Liver (tissue), 9 donors: ENCODE results near the gene PCYT1A. TPM values are rescaled to one million over a fixed set of nuclear protein-coding genes. Genes with fewer than 3 reads are reported as not detected.

Experiments
- DNase-seq: peaks from one replicate; pipeline ENCODE4 v3.0.0-alpha.2; 2017; ENCODE audit warnings: low spot score
- H3K27ac ChIP-seq, 2 donors: one replicate each; pipeline ENCODE4 v1.7.0; 2013; ENCODE audit warnings: inconsistent platforms in 2 of 2, low read length in 2 of 2, control low read depth in 1 of 2, low read depth in 1 of 2, mild to moderate bottlenecking in 1 of 2
- H3K27me3 ChIP-seq, 4 donors: one replicate each; pipeline versions ENCODE4 v1.6.1 to v1.7.0; 2013; ENCODE audit warnings: low read length in 3 of 4, inconsistent platforms in 1 of 4, mild to moderate bottlenecking in 1 of 4, moderate library complexity in 1 of 4; ENCODE audit not compliant: control insufficient read depth in 4 of 4, insufficient read depth in 4 of 4
- H3K36me3 ChIP-seq, 4 donors: one replicate each; pipeline versions ENCODE4 v1.6.1 to v1.7.0; 2013; ENCODE audit warnings: low read length in 3 of 4, mild to moderate bottlenecking in 3 of 4, low read depth in 1 of 4, moderate library complexity in 1 of 4; ENCODE audit not compliant: control insufficient read depth in 4 of 4, insufficient read depth in 3 of 4
- H3K4me1 ChIP-seq, 4 donors: one replicate each; pipeline versions ENCODE4 v1.6.1 to v1.7.0; 2013; ENCODE audit warnings: low read length in 3 of 4, mild to moderate bottlenecking in 3 of 4, moderate library complexity in 1 of 4; ENCODE audit not compliant: control insufficient read depth in 4 of 4, insufficient read depth in 4 of 4
- H3K4me3 ChIP-seq, 3 donors: one replicate each; pipeline versions ENCODE4 v1.6.1 to v1.7.0; 2013; ENCODE audit warnings: low read length in 3 of 3, control low read depth in 1 of 3, low read depth in 1 of 3, mild to moderate bottlenecking in 1 of 3
- H3K9ac ChIP-seq, 2 donors: one replicate each; pipeline ENCODE4 v1.7.0; 2013; ENCODE audit warnings: low read length in 2 of 2, mild to moderate bottlenecking in 2 of 2, moderate library complexity in 2 of 2, control low read depth in 1 of 2, low read depth in 1 of 2
- H3K9me3 ChIP-seq, 4 donors: one replicate each; pipeline versions ENCODE4 v1.6.1 to v1.7.0; 2013; ENCODE audit warnings: low read length in 3 of 4; ENCODE audit not compliant: control insufficient read depth in 4 of 4
- CTCF ChIP-seq: fragments of 150-350 bp; IDR thresholded peaks from 2 replicates; pipeline ENCODE4 v1.5.1; 2017; ENCODE audit warnings: improper control_type of control experiment, low read depth, low read length; ENCODE audit not compliant: missing input control
- EGR1 ChIP-seq, 2 donors: IDR thresholded peaks; 2 replicates each; pipeline ENCODE4 v1.6.1; 2016 to 2018; ENCODE audit warnings: antibody characterized with exemption in 2 of 2, low read depth in 2 of 2
- FOXA1 ChIP-seq: IDR thresholded peaks from 2 replicates; pipeline ENCODE4 v1.6.1; 2016; ENCODE audit warnings: antibody characterized with exemption
- FOXA2 ChIP-seq: IDR thresholded peaks from 2 replicates; pipeline ENCODE4 v1.6.1; 2016; ENCODE audit warnings: antibody characterized with exemption
- GABPA ChIP-seq, 2 donors: IDR thresholded peaks in 1 of 2; conservative IDR thresholded peaks in 1 of 2; 2 replicates each; pipeline ENCODE4 v1.6.1; 2016; ENCODE audit warnings: antibody characterized with exemption in 2 of 2, mild to moderate bottlenecking in 1 of 2, moderate library complexity in 1 of 2
- HNF4A ChIP-seq, 2 donors: conservative IDR thresholded peaks; 2 replicates each; pipeline ENCODE4 v1.6.1; 2016; ENCODE audit warnings: antibody characterized with exemption in 2 of 2, mild to moderate bottlenecking in 2 of 2
- HNF4G ChIP-seq: IDR thresholded peaks from 2 replicates; pipeline ENCODE4 v1.6.1; 2016; ENCODE audit warnings: antibody characterized with exemption
- JUND ChIP-seq, 2 donors: IDR thresholded peaks; 2 replicates each; pipeline ENCODE4 v1.6.1; 2016; ENCODE audit warnings: antibody characterized with exemption in 2 of 2
- MAX ChIP-seq: IDR thresholded peaks from 2 replicates; pipeline ENCODE4 v1.6.1; 2016; ENCODE audit warnings: antibody characterized with exemption
- NR2F2 ChIP-seq: IDR thresholded peaks from 2 replicates; pipeline ENCODE4 v1.6.1; 2016; ENCODE audit warnings: antibody characterized with exemption
- RAD21 ChIP-seq, 2 donors: IDR thresholded peaks; 2 replicates each; pipeline ENCODE4 v1.6.1; 2016; ENCODE audit warnings: antibody characterized with exemption in 2 of 2, mild to moderate bottlenecking in 2 of 2
- REST ChIP-seq: IDR thresholded peaks from 2 replicates; pipeline ENCODE4 v1.6.1; 2016; ENCODE audit warnings: antibody characterized with exemption, mild to moderate bottlenecking
- RXRA ChIP-seq, 2 donors: IDR thresholded peaks; 2 replicates each; pipeline ENCODE4 v1.6.1; 2017 to 2018; ENCODE audit warnings: antibody characterized with exemption in 2 of 2, mild to moderate bottlenecking in 1 of 2
- SP1 ChIP-seq: IDR thresholded peaks from 2 replicates; pipeline ENCODE4 v1.6.1; 2018; ENCODE audit warnings: antibody characterized with exemption, mild to moderate bottlenecking
- TAF1 ChIP-seq: conservative IDR thresholded peaks from 2 replicates; pipeline ENCODE4 v1.6.1; 2016; ENCODE audit warnings: antibody characterized with exemption, mild to moderate bottlenecking
- YY1 ChIP-seq: IDR thresholded peaks from 2 replicates; pipeline ENCODE4 v1.6.1; 2016; ENCODE audit warnings: antibody characterized with exemption, mild to moderate bottlenecking
- ZBTB33 ChIP-seq: IDR thresholded peaks from 2 replicates; pipeline ENCODE4 v1.6.1; 2016; ENCODE audit warnings: antibody characterized with exemption
- WGBS: extraction: QIAGEN DNeasy Blood & Tissue Kit; methylation state at CpG from one replicate; pipeline ENCODE4 v1.1.7; 2013; 5-methylcytosine and 5-hydroxymethylcytosine counted together
- polyA plus RNA-seq, 2 donors: library from polyadenylated mRNA; stranded (reverse) in 1 of 2; unstranded in 1 of 2; fragments of 200-250 nt in 1 of 2; fragments of >200 nt in 1 of 2; fragmentation: Nextera tagmentation in 1 of 2; extraction: Ambion mirVana in 1 of 2; gene quantifications; one replicate each; pipeline versions ENCODE4 v1.2.1 to v1.2.3, GENCODE V29; 2013 to 2015
- total RNA-seq, 2 donors: library from RNA; depleted of rRNA; stranded (reverse); fragments of >200 nt; gene quantifications; one replicate each; pipeline ENCODE4 v1.2.3, GENCODE V29; 2014
- donor health status: healthy.
- donor health status: healthy.
- donor health status: healthy.
- donor health status: healthy.
- donor health status: healthy.

Gene PCYT1A
- total and polyA plus RNA-seq, 4 donors, result 12.5 to 56.8 (median 24.3) TPM

- no peak for TF ChIP-seq ZBTB33
- no peak for TF ChIP-seq NR2F2
- no peak for TF ChIP-seq SP1
- TF ChIP-seq RAD21 (IDR thresholded peaks at IDR 0.05), result no peak
These were observed 70.8 kb downstream of the PCYT1A start (continued) for GRCh38 chr3:196216681-196217211.

GRCh38 chr3:196216089-196216564, 71.4 kb downstream of the PCYT1A start, which contains the start of gene SLC51A:
TSS of gene SLC51A (plus strand) at chr3:196216534. CDS start at chr3:196216713, 179 bp downstream.
- peak in 1 of 2 donors; percentile 62 for TF ChIP-seq RXRA (IDR thresholded peaks at IDR 0.05)
- TF ChIP-seq HNF4A (conservative IDR thresholded peaks at IDR 0.05), result peak; percentile 36 to 50
- TF ChIP-seq CTCF, result no peak
- Histone ChIP-seq H3K9me3 (no peaks in the 10 kb centered on the region), H3K27ac (peak within 1 kb of the TSS; percentile 61 to 75), H3K27me3 (no peaks in the 10 kb centered on the region), H3K9ac (peak within 1 kb of the TSS in 1 of 2 donors; percentile 60), H3K4me3 (peak within 1 kb of the TSS; percentile 49 to 87 (median 68)), H3K36me3 (no peaks in the 10 kb centered on the region), H3K4me1 (peaks cover 20 to 49% (median 34%) of the 10 kb centered on the region in 4 donors)
- DNase-seq, result peak; percentile 51
- WGBS, result 26% methylated on average over 15 of the region's 15 CpGs

GRCh38 chr3:196215493-196216020, 72.0 kb downstream of the PCYT1A start:
- Histone ChIP-seq H3K27ac (peak overlapping the region; percentile 61 to 75), H3K9ac (no peak overlapping the region), H3K9me3 (no peaks in the 10 kb centered on the region), H3K4me1 (peaks cover 20 to 49% (median 34%) of the 10 kb centered on the region in 4 donors), H3K36me3 (no peaks in the 10 kb centered on the region), H3K4me3 (no peak overlapping the region), H3K27me3 (no peaks in the 10 kb centered on the region)
- TF ChIP-seq FOXA1, result no peak
- no peak for TF ChIP-seq HNF4A (conservative IDR thresholded peaks at IDR 0.05)
- no peak for TF ChIP-seq NR2F2
- no peak for TF ChIP-seq YY1
- no peak for TF ChIP-seq FOXA2
- TF ChIP-seq RAD21 (IDR thresholded peaks at IDR 0.05), result no peak
- no peak for TF ChIP-seq RXRA (IDR thresholded peaks at IDR 0.05)
- no peak for DNase-seq
- 49% methylated on average over 10 of the region's 10 CpGs for WGBS

- 40% methylated on average over 16 of the region's 16 CpGs for WGBS
- peaks cover 20 to 49% (median 34%) of the 10 kb centered on the region in 4 donors for H3K4me1 ChIP-seq
- no peak overlapping the region for H3K4me3 ChIP-seq
- H3K27me3 ChIP-seq, result no peaks in the 10 kb centered on the region
- DNase-seq, result peak; percentile 62
- no peaks in the 10 kb centered on the region for H3K36me3 ChIP-seq
- H3K9ac ChIP-seq, result no peak overlapping the region
- no peaks in the 10 kb centered on the region for H3K9me3 ChIP-seq
- H3K27ac ChIP-seq, result peak overlapping the region; percentile 69 to 75
- TF ChIP-seq REST, result peak; percentile 68
- peak; percentile 93 to 96 for TF ChIP-seq HNF4A (conservative IDR thresholded peaks at IDR 0.05)
- peak in 1 of 2 donors; percentile 34 for TF ChIP-seq RAD21 (IDR thresholded peaks at IDR 0.05)
- peak; percentile 82 for TF ChIP-seq MAX
- peak; percentile 86 for TF ChIP-seq HNF4G
- peak; percentile 22 to 48 for TF ChIP-seq EGR1 (IDR thresholded peaks at IDR 0.05; ENCODE audit: low read depth in 2 of 2)
- TF ChIP-seq GABPA (IDR thresholded peaks at IDR 0.05 in 1 of 2, conservative IDR thresholded peaks at IDR 0.05 in 1 of 2), result peak in 1 of 2 donors; percentile 54
- peak; percentile 17 for TF ChIP-seq FOXA1
- TF ChIP-seq TAF1, result no peak
- peak; percentile 72 to 84 for TF ChIP-seq JUND (IDR thresholded peaks at IDR 0.05)
These were observed 72.6 kb downstream of the PCYT1A start for GRCh38 chr3:196214783-196215441.
